Endodermal cell (in vitro differentiated cells): ENCODE data around the gene FAM3D. TPM values are rescaled to one million over a fixed set of nuclear protein-coding genes. Genes with fewer than 3 reads are reported as not detected.
"Not testable (repeated sequence)": the region's sequence is repeated elsewhere in the genome, so short reads cannot be mapped to it uniquely, and the experiment has no call there.

Experiments used
- DNase-seq: peaks from one replicate; pipeline ENCODE4 v3.0.0-alpha.2; 2017
- H3K27ac ChIP-seq: 2 replicates; pipeline ENCODE4 v1.5.1; 2013; ENCODE audit warnings: mild to moderate bottlenecking, low read depth, low read length, moderate library complexity
- H3K27me3 ChIP-seq: 2 replicates; pipeline ENCODE4 v1.6.1; 2013; ENCODE audit warnings: mild to moderate bottlenecking, low read length, moderate library complexity; ENCODE audit not compliant: insufficient read depth, control insufficient read depth, poor library complexity, severe bottlenecking
- H3K36me3 ChIP-seq: 2 replicates; pipeline ENCODE4 v1.7.0; 2013; ENCODE audit warnings: mild to moderate bottlenecking, low read length, moderate library complexity; ENCODE audit not compliant: control insufficient read depth, insufficient read depth
- H3K4me1 ChIP-seq: one replicate; pipeline ENCODE4 v1.7.0; 2013; ENCODE audit warnings: low read length; ENCODE audit not compliant: control insufficient read depth, insufficient read depth
- H3K4me3 ChIP-seq: 2 replicates; pipeline ENCODE4 v1.5.1; 2013; ENCODE audit warnings: mild to moderate bottlenecking, low read length, moderate library complexity
- H3K9ac ChIP-seq: 2 replicates; pipeline ENCODE4 v1.6.1; 2013; ENCODE audit warnings: mild to moderate bottlenecking, low read length, moderate library complexity; ENCODE audit not compliant: poor library complexity, severe bottlenecking; ENCODE audit errors: extremely low read depth
- H3K9me3 ChIP-seq: 2 replicates; pipeline ENCODE4 v1.6.1; 2013; ENCODE audit warnings: mild to moderate bottlenecking, low read length, moderate library complexity; ENCODE audit not compliant: control insufficient read depth
- H3K27ac Mint-ChIP-seq: 2 replicates; pipeline ENCODE4 v1.8.0; 2020; ENCODE audit warnings: mixed read lengths
- H3K27me3 Mint-ChIP-seq: 2 replicates; pipeline ENCODE4 v1.8.0; 2021; ENCODE audit warnings: mild to moderate bottlenecking, mixed read lengths; ENCODE audit not compliant: insufficient read depth
- H3K36me3 Mint-ChIP-seq: 2 replicates; pipeline ENCODE4 v1.8.0; 2020; ENCODE audit warnings: low read depth, mixed read lengths
- H3K4me1 Mint-ChIP-seq: 2 replicates; pipeline ENCODE4 v1.8.0; 2020; ENCODE audit warnings: mixed read lengths
- H3K4me3 Mint-ChIP-seq: 2 replicates; pipeline ENCODE4 v1.8.0; 2020; ENCODE audit warnings: mild to moderate bottlenecking, moderate library complexity, mixed read lengths
- H3K9me3 Mint-ChIP-seq: 2 replicates; pipeline ENCODE4 v1.8.0; 2020; ENCODE audit warnings: mild to moderate bottlenecking, mixed read lengths
- CTCF ChIP-seq: fragments of 200-600 bp; sonication (generic); conservative IDR thresholded peaks from 2 replicates; pipeline ENCODE4 v1.5.0; 2021; ENCODE audit warnings: antibody characterized with exemption, mild to moderate bottlenecking
- WGBS, 2 experiments: methylation state at CpG; one replicate each; pipeline versions ENCODE4 v1.1.5 to v1.1.7; 2013; ENCODE audit warnings: missing lambda C conversion rate in 2 of 2, mixed read lengths in 1 of 2; ENCODE audit not compliant: insufficient coverage in 1 of 2, insufficient read length in 1 of 2; 5-methylcytosine and 5-hydroxymethylcytosine counted together
- long read RNA-seq, 4 experiments: library from polyadenylated mRNA in 2 of 4; library from RNA in 1 of 4; library from capped mRNA in 1 of 4; stranded (forward) in 3 of 4; unstranded in 1 of 4; transcript quantifications; one replicate each; pipeline ENCODE4 v2.0.0, GENCODE V29; 2020 to 2021; ENCODE audit warnings: inconsistent platforms in 1 of 4
- polyA plus RNA-seq, 2 experiments: library from polyadenylated mRNA; stranded (reverse); fragments of 50-300 nt; gene quantifications; one replicate each; pipeline ENCODE4 v1.2.3, GENCODE V29; 2013
- total RNA-seq, 2 donors: library from RNA; stranded (reverse); fragmentation: NEBNext Ultra II Directional in 1 of 2; extraction: Animal tissue kit (Norgen Biotek cat#: 25700) in 1 of 2; gene quantifications; 2 replicates in 1 of 2; 3 replicates in 1 of 2; pipeline ENCODE4 v1.2.1, GENCODE V29; 2021

FAM3D gene
- not detected for total RNA-seq
- not detected for polyA plus RNA-seq (2013, experiment 1 of 2)
- polyA plus RNA-seq (2013, experiment 2 of 2): 0.21 TPM
- long read RNA-seq, experiment 1: 0 reads
- long read RNA-seq, experiment 2: 0 reads
- long read RNA-seq, experiment 3: 0 reads
- long read RNA-seq, experiment 4, partial matches to known transcripts: 1 of 4 reads
- long read RNA-seq, experiment 4, other reads (novel, unspliced or antisense): 3 of 4 reads

- Histone ChIP-seq H3K4me1 (no peaks in the 10 kb centered on the region), H3K27me3 (no peaks in the 10 kb centered on the region), H3K27ac (no peak within 1 kb of the TSS), H3K9me3 (no peaks in the 10 kb centered on the region), H3K4me3 (no peak within 1 kb of the TSS), H3K36me3 (no peaks in the 10 kb centered on the region), H3K9ac (no peak within 1 kb of the TSS)
- H3K9me3 Mint-ChIP-seq: peaks cover 3% of the 10 kb centered on the region
- 93 to 97% methylated on average over 6 of the region's 6 CpGs for WGBS, 2 experiments
- TF ChIP-seq CTCF: no peak
- DNase-seq: no peak
- H3K27ac Mint-ChIP-seq: no peak within 1 kb of the TSS
- H3K27me3 Mint-ChIP-seq: peaks cover 2% of the 10 kb centered on the region
- H3K36me3 Mint-ChIP-seq: no peaks in the 10 kb centered on the region
- no peak within 1 kb of the TSS for H3K4me3 Mint-ChIP-seq
- H3K4me1 Mint-ChIP-seq: no peaks in the 10 kb centered on the region
Observed at GRCh38 chr3:58666683-58667082, at the start of gene FAM3D. Gene FAM3D, minus strand, starts transcription at chr3:58666774. Its CDS starts 11,211 bp downstream, at chr3:58655563.

GRCh38 chr3:58713715-58714401, 47.3 kb upstream of the FAM3D start:
- Histone ChIP-seq H3K4me3 (no peak overlapping the region), H3K27ac (no peak overlapping the region), H3K9ac (no peak overlapping the region), H3K9me3 (no peaks in the 10 kb centered on the region), H3K27me3 (no peaks in the 10 kb centered on the region), H3K36me3 (no peaks in the 10 kb centered on the region), H3K4me1 (no peaks in the 10 kb centered on the region)
- no peak overlapping the region for H3K4me3 Mint-ChIP-seq
- H3K27me3 Mint-ChIP-seq: peaks cover 2% of the 10 kb centered on the region
- no peaks in the 10 kb centered on the region for H3K4me1 Mint-ChIP-seq
- no peak overlapping the region for H3K27ac Mint-ChIP-seq
- WGBS, 2 experiments: 87 to 89% methylated on average over 3 of the region's 3 CpGs
- peaks cover 2% of the 10 kb centered on the region for H3K9me3 Mint-ChIP-seq
- DNase-seq: no peak
- no peaks in the 10 kb centered on the region for H3K36me3 Mint-ChIP-seq
- TF ChIP-seq CTCF: no peak

- Histone ChIP-seq H3K27ac (no peak overlapping the region), H3K9me3 (no peaks in the 10 kb centered on the region), H3K4me3 (no peak overlapping the region), H3K4me1 (no peaks in the 10 kb centered on the region), H3K27me3 (no peaks in the 10 kb centered on the region), H3K36me3 (no peaks in the 10 kb centered on the region), H3K9ac (no peak overlapping the region)
- no peak overlapping the region for H3K4me3 Mint-ChIP-seq
- DNase-seq: no peak
- H3K9me3 Mint-ChIP-seq: peaks cover 2% of the 10 kb centered on the region
- H3K4me1 Mint-ChIP-seq: no peaks in the 10 kb centered on the region
- H3K27ac Mint-ChIP-seq: no peak overlapping the region
- peaks cover 2% of the 10 kb centered on the region for H3K27me3 Mint-ChIP-seq
- WGBS, 2 experiments: 86 to 92% methylated on average over 5 to 8 of the region's 8 CpGs
- no peak for TF ChIP-seq CTCF
- H3K36me3 Mint-ChIP-seq: no peaks in the 10 kb centered on the region
Observed at GRCh38 chr3:58711871-58712270, 45.3 kb upstream of the FAM3D start.

- H3K27me3 ChIP-seq, H3K9ac ChIP-seq, H3K36me3 ChIP-seq, H3K4me1 Mint-ChIP-seq, H3K4me3 Mint-ChIP-seq, H3K27ac ChIP-seq, H3K9me3 Mint-ChIP-seq, H3K27ac Mint-ChIP-seq, H3K36me3 Mint-ChIP-seq, H3K4me1 ChIP-seq, H3K27me3 Mint-ChIP-seq, DNase-seq, H3K9me3 ChIP-seq, H3K4me3 ChIP-seq: not testable (repeated sequence)
- WGBS, 2 experiments: 89 to 91% methylated on average over 3 of the region's 3 CpGs
Observed at GRCh38 chr3:58708983-58709382, 42.4 kb upstream of the FAM3D start.
